Measurements from ENCODE around the gene PRKCZ.

The PRKCZ gene

DNA sequence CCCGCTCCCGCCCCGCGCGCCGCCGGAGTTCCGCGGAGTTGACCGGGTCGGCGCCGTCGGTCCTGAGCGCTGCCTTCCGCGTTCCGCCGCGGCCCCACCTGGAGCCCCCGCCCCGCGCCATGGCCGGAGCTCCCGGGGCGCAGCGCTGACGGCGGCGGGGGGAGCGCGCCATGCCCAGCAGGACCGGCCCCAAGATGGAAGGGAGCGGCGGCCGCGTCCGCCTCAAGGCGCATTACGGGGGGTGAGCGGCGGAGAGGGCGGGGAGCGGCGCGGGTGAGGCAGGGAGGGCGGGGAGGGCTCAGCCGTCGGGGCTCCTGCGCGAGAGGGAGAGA lies 216 bp downstream of the PRKCZ start:
- H3K27ac ChIP-seq = no peak overlapping the region
- no peak for DNase-seq
- H3K27me3 ChIP-seq (replicated peaks) = peaks cover 42% of the 10 kb centered on the region
- H3K4me3 ChIP-seq (ENCODE audit: low read depth, low read length) = no peak overlapping the region
- no peaks in the 10 kb centered on the region for H3K36me3 ChIP-seq (replicated peaks)
- TF ChIP-seq, protein P1, sequence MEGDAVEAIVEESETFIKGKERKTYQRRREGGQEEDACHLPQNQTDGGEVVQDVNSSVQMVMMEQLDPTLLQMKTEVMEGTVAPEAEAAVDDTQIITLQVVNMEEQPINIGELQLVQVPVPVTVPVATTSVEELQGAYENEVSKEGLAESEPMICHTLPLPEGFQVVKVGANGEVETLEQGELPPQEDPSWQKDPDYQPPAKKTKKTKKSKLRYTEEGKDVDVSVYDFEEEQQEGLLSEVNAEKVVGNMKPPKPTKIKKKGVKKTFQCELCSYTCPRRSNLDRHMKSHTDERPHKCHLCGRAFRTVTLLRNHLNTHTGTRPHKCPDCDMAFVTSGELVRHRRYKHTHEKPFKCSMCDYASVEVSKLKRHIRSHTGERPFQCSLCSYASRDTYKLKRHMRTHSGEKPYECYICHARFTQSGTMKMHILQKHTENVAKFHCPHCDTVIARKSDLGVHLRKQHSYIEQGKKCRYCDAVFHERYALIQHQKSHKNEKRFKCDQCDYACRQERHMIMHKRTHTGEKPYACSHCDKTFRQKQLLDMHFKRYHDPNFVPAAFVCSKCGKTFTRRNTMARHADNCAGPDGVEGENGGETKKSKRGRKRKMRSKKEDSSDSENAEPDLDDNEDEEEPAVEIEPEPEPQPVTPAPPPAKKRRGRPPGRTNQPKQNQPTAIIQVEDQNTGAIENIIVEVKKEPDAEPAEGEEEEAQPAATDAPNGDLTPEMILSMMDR (IDR thresholded peaks at IDR 0.05; ENCODE audit: low read depth, low read length, missing control alignments) = no peak
- in situ Hi-C loops (cut with HindIII; ENCODE audit: low pct_ligation_motif_present, low sequenced_read_pairs) = no loop called here

DNA sequence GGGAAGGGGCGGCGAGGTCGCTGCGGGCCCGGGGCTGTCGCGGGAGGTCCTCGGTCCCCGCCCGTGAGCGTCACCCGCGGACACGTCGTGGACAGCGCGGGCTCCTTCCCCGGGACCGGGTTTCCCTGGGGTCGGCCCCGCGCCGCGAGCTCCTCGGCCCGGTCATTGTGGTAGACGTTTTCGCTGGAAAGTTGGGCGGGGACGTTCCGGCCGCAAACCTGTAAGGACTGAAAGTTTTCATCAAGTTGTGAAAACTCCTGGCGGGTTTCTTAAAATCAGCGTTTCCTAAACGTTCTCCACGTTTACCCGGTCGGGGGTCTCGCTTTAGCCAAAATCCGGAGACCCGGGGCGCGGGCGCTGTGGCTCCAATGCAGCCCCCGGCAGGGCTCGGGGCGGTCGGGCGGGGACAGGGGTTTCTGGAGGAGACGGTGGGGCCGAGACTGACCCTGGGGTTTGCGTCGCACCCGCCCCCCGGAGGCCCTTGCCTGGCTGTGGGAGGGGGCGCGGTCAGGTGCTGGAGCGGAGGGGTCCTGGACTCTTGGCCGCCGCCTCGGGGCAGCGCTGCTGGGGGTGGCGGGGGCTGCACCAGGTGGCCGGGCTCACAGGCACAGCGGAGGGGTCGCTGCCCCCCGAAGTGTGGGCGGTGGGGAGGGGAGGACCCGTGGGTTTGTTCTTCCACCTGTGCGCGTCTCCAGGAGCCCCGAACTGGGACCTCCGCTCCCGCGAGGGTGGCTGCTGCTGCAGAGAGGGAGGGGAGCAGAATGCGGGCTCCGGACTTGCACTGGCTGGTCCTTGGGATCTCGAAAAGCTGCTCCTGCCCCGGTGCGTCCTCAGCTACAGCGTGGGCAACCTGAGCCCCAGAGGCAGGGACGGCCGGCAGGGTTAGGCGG lies 827 bp downstream of the PRKCZ start:
- in situ Hi-C loops (cut with HindIII; ENCODE audit: low pct_ligation_motif_present, low sequenced_read_pairs) = no loop called here
- Histone ChIP-seq H3K27me3 (replicated peaks) (peaks cover 42% of the 10 kb centered on the region), H3K4me3 (ENCODE audit: low read depth, low read length) (no peak overlapping the region), H3K27ac (no peak overlapping the region), H3K36me3 (replicated peaks) (no peaks in the 10 kb centered on the region)
- no peak for DNase-seq
- TF ChIP-seq, protein P1 (IDR thresholded peaks at IDR 0.05; ENCODE audit: low read depth, low read length, missing control alignments) = no peak

DNA sequence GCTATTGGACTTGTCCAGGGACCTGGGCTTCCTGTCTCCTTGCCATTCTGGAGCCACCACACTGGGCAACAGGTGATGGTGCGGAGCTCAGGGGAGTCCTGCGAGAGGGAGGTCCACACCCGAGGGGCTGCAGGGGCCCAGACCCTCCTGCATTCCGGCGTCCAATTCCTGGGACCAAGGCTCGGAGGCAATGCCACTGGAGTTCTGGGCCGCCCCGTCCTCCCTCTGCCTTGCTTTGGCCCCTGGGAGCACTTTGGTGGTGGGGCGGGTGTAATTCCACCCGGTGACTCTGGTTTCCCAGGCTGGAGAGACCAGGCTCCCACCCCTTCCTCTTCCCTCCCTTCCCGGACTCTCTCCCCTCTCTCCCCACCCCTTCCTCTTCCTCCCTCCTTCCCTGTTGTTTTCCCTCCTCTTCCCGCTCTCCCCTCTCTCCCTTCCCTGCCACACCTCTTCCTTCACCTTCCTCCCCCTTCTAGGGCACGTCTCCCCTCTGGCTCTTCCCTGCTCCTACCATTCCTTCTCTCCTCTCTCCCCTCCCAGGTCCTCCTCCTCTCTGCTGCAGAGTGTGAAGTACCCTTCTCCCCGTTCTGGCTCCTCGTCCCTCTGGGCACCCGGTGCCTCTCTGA lies 2.0 kb downstream of the PRKCZ start:
- Histone ChIP-seq H3K27ac (no peak overlapping the region), H3K36me3 (replicated peaks) (no peaks in the 10 kb centered on the region), H3K27me3 (replicated peaks) (peaks cover 42% of the 10 kb centered on the region), H3K4me3 (ENCODE audit: low read depth, low read length) (no peak overlapping the region)
- TF ChIP-seq, protein P1 (IDR thresholded peaks at IDR 0.05; ENCODE audit: low read depth, low read length, missing control alignments) = no peak
- in situ Hi-C loops (cut with HindIII; ENCODE audit: low pct_ligation_motif_present, low sequenced_read_pairs) = no loop called here
- no peak for DNase-seq

DNA sequence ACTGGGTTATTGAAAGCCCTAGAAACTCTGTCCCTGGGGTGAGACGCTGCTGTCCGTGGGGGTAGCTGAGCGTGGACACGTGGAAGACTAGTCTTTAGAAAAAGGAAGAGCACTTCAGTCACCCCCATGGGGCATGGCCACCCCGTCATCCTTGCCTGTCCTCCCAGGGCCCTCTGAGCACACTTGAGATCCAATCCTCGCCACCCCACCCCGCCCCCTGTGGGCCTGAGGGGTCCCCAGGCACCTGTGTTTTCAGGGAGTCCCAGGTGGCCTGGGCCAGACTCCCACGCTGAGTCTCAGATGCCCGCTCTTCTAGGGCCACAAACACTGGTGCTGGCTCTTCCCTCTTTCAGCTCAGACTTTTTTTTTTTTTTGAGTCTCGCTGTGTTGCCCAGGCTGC lies 2.5 kb downstream of the PRKCZ start:
- in situ Hi-C loops (cut with HindIII; ENCODE audit: low pct_ligation_motif_present, low sequenced_read_pairs) = no loop called here
- TF ChIP-seq, protein P1 (IDR thresholded peaks at IDR 0.05; ENCODE audit: low read depth, low read length, missing control alignments) = no peak
- Histone ChIP-seq H3K36me3 (replicated peaks) (no peaks in the 10 kb centered on the region), H3K27ac (no peak overlapping the region), H3K27me3 (replicated peaks) (peaks cover 42% of the 10 kb centered on the region), H3K4me3 (ENCODE audit: low read depth, low read length) (no peak overlapping the region)
- DNase-seq = no peak

DNA sequence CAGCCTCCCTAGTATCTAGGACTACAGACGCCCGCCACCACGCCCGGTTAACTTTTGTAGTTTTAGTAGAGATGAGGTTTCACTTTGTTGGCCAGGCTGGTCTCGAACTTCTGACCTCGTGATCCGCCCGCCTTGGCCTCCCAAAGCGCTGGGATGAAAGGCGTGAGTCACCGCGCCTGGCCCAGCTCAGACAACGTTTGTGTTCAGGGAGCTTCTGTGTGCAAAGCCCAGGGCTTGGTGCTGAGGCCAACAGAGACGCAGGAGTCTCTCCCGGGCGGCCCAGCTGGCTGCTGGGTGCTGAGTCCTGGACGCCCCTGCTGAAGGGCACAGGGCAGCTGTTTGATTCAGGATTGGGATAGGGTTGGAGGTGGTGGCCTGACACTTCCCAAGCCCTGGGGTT lies 3.0 kb downstream of the PRKCZ start:
- in situ Hi-C loops (cut with HindIII; ENCODE audit: low pct_ligation_motif_present, low sequenced_read_pairs) = no loop called here
- Histone ChIP-seq H3K27ac (no peak overlapping the region), H3K36me3 (replicated peaks) (no peaks in the 10 kb centered on the region), H3K4me3 (ENCODE audit: low read depth, low read length) (no peak overlapping the region), H3K27me3 (replicated peaks) (peaks cover 40% of the 10 kb centered on the region)
- TF ChIP-seq, protein P1 (IDR thresholded peaks at IDR 0.05; ENCODE audit: low read depth, low read length, missing control alignments) = no peak
- DNase-seq = no peak

All from brain microvascular endothelial cell (primary cell).